Activated T-cell treated with anti-CD3 and anti-CD28 coated beads, Interleukin-2, amount 50 U/mL, for 72 hours (primary cell): ENCODE results near the gene SLC29A2. TPM values are rescaled to one million over a fixed set of nuclear protein-coding genes. Genes with fewer than 3 reads are reported as not detected.

Source experiments
- ATAC-seq, 2 donors: fragments of 150-1000 bp; cut with Tn5 transposase; replicated peaks in 1 of 2; 2 replicates each; pipeline ENCODE4 v1.10.0; 2021; ENCODE audit warnings: moderate library complexity in 2 of 2, mild to moderate bottlenecking in 1 of 2
- DNase-seq, 2 donors: peaks; one replicate each; pipeline ENCODE4 v3.0.0; 2021 to 2022; ENCODE audit warnings: mixed read lengths in 1 of 2
- H3K27ac Mint-ChIP-seq: one replicate; pipeline ENCODE4 v1.8.0; 2022; ENCODE audit warnings: mild to moderate bottlenecking, moderate library complexity, mixed read lengths
- H3K27me3 Mint-ChIP-seq: one replicate; pipeline ENCODE4 v1.8.0; 2022; ENCODE audit warnings: low read depth, mixed read lengths
- H3K36me3 Mint-ChIP-seq, 2 donors: one replicate each; pipeline ENCODE4 v1.8.0; 2022; ENCODE audit warnings: mixed read lengths in 2 of 2, mild to moderate bottlenecking in 1 of 2; ENCODE audit not compliant: insufficient read depth in 2 of 2
- H3K4me1 Mint-ChIP-seq: one replicate; pipeline ENCODE4 v1.8.0; 2022; ENCODE audit warnings: low read depth, mixed read lengths
- H3K4me3 Mint-ChIP-seq, 2 donors: one replicate each; pipeline ENCODE4 v1.8.0; 2022; ENCODE audit warnings: mild to moderate bottlenecking in 2 of 2, mixed read lengths in 2 of 2, moderate library complexity in 2 of 2
- H3K9me3 Mint-ChIP-seq, 2 donors: one replicate each; pipeline ENCODE4 v1.8.0; 2022; ENCODE audit warnings: mixed read lengths in 2 of 2
- total RNA-seq, 2 donors: library from RNA; stranded (reverse); gene quantifications; one replicate each; pipeline ENCODE4 v1.2.3, GENCODE V29; 2022

Gene SLC29A2
- total RNA-seq, 2 donors from 2014 or later = 3.3 to 3.6 TPM

DNA sequence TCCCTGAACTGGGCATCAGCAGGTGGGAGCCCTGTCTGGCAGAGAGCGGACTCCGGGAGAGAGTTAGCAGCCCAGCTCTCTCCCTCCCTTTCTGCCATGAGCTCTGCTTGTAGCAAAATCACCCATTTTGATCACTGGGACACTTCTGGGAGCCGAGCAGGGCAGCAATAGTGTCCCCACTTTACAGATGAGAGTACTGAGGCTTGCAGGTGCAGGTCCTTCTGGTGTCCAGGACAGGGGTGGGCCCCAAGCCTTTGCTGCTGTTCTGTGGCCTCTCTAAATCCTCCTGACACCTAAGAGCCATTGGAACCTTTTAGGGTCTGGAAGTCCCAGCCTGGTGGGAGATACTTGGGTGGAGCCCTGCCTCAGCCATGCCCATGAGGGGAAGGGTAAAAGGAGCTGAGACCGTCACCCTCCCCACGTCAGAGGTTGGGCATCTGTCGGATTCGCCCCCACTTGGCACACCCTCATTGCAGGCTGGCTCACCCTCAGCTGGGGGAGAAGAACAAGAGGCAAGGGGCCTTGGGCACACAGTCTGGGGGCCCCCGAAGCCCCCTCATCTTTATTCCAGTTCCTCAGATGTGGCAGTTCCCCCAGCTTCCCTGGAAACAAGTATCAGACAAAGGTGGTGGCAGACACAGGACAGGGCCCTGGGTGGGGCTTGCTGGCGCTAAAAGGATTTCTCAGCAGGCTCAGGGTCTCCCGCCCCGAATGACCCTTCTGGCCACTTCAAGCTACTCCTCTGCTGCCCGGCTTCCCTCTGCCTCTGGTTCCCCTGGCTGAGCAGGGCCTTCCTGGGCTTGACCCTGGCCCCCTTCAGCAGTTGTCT, 39.8 kb downstream of the SLC29A2 start:
- H3K27me3 Mint-ChIP-seq = no peaks in the 10 kb centered on the region
- no peak for DNase-seq
- no peaks in the 10 kb centered on the region for H3K9me3 Mint-ChIP-seq
- peaks cover 36% of the 10 kb centered on the region for H3K4me1 Mint-ChIP-seq
- ATAC-seq = no peak
- no peak overlapping the region for H3K4me3 Mint-ChIP-seq
- no peaks in the 10 kb centered on the region for H3K36me3 Mint-ChIP-seq
- no peak overlapping the region for H3K27ac Mint-ChIP-seq

DNA sequence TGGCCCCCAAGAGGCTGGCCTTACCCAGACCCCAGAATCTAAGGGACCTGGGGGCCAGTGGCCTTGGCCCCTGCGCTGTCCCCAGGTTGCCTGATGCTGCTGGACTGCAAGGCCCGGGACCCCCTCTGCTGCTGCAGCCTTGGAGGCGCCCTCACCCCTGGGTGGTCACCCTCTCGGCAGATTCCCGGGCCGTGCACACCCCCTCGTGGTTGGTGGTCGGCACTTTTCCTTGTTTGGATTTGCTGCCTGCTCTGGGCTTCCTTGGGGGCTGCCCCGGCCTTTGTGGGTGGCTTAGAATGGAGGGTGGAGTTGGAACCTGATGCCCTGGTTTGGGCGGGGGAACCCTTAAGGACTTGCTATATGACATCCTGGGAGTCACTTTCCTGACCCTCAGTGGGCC, 40.6 kb downstream of the SLC29A2 start:
- H3K27ac Mint-ChIP-seq = no peak overlapping the region
- no peak overlapping the region for H3K4me3 Mint-ChIP-seq
- H3K27me3 Mint-ChIP-seq = no peaks in the 10 kb centered on the region
- no peaks in the 10 kb centered on the region for H3K9me3 Mint-ChIP-seq
- DNase-seq (no peak), ATAC-seq (no peak)
- peaks cover 36% of the 10 kb centered on the region for H3K4me1 Mint-ChIP-seq
- no peaks in the 10 kb centered on the region for H3K36me3 Mint-ChIP-seq

DNA sequence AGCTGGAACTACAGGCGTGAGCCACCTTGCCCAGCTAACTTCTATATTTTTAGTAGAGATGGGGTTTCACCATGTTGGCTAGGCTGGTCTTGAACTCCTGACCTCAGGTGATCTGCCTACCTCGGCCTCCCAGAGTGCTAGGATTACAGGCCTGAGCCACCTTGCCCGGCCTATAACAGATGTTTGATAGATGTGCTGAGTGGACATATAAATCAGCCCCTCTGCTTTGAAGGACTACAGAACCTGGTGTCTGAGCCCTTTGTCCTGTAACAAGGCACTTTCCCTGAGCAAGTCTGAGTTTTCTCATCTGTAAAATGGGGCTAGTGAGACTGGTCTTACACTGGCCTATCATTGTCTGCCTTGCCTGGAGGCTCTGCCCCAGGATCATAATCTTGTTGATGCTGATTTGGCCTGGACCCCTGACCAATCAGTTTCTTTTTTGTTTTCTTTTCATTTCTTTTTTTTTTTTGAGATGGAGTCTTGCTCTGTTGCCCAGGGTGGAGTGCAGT, 42.3 kb downstream of the SLC29A2 start:
- Mint-ChIP-seq H3K9me3 (no peaks in the 10 kb centered on the region), H3K4me3 (no peak overlapping the region), H3K36me3 (no peaks in the 10 kb centered on the region), H3K4me1 (peaks cover 39% of the 10 kb centered on the region), H3K27me3 (no peaks in the 10 kb centered on the region), H3K27ac (no peak overlapping the region)
- ATAC-seq = no peak
- DNase-seq = no peak

DNA sequence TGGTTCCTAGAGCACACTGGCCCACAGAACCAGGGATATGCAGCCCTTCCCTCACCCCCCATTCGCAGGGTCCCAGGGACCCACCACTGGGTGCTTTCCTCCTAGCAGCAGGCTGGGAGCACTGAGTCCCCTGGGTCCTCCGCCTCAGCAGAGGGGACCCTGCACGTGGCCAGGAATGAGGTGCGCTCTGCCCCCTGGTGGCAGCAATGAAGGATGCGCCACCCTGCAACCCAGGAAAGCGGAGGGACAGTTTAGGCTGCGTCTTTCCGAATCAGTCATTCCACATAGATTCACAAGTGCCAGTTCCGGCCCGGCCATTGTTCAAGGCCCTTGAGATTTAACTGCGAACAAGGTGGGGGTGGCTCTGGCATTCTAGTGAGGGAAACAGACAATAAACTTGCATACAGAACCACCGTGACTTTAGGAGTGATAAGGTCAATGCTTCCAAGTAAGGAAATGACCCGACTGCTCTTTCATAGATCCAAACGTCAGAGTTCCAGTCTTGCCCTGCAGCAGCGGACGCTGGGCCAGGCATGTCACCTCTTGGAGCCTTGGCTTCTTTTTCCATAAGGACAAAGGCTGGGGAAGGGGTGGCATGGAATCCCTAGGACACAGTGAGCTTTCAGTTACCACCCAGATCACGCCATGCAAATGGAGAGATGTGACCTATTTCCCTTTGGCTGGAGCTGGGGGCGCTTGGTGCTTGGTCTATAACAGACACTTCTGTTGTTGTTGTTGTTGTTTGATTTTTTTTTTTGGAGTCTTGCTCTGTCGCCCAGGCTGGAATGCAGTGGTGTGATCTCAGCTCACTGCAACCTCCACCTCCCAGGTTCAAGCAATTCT, 43.0 kb downstream of the SLC29A2 start:
- ATAC-seq = peak; percentile 88 to 89
- Mint-ChIP-seq H3K27me3 (no peaks in the 10 kb centered on the region), H3K36me3 (no peaks in the 10 kb centered on the region), H3K4me1 (peaks cover 44% of the 10 kb centered on the region), H3K4me3 (peak overlapping the region; percentile 56 to 60), H3K9me3 (no peaks in the 10 kb centered on the region), H3K27ac (no peak overlapping the region)
- peak; percentile 82 to 87 for DNase-seq

DNA sequence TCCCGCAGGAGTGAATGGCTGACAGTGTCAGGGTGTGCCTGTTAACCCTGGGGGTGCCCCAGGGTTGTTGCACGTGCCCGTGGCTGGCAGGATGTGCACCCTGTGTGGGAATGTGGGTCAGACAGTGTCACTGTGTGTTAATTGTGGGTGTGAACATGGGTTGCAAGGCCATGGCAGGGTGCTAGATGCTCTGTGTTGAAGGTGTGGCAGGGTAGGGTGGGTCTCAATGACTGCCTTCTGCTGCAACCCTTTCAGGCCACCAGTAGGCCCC, 43.6 kb downstream of the SLC29A2 start:
- no peaks in the 10 kb centered on the region for H3K36me3 Mint-ChIP-seq
- no peak overlapping the region for H3K4me3 Mint-ChIP-seq
- H3K9me3 Mint-ChIP-seq = no peaks in the 10 kb centered on the region
- no peak overlapping the region for H3K27ac Mint-ChIP-seq
- ATAC-seq = peak; percentile 32 to 47
- DNase-seq = no peak
- H3K27me3 Mint-ChIP-seq = no peaks in the 10 kb centered on the region
- H3K4me1 Mint-ChIP-seq = peaks cover 44% of the 10 kb centered on the region

DNA sequence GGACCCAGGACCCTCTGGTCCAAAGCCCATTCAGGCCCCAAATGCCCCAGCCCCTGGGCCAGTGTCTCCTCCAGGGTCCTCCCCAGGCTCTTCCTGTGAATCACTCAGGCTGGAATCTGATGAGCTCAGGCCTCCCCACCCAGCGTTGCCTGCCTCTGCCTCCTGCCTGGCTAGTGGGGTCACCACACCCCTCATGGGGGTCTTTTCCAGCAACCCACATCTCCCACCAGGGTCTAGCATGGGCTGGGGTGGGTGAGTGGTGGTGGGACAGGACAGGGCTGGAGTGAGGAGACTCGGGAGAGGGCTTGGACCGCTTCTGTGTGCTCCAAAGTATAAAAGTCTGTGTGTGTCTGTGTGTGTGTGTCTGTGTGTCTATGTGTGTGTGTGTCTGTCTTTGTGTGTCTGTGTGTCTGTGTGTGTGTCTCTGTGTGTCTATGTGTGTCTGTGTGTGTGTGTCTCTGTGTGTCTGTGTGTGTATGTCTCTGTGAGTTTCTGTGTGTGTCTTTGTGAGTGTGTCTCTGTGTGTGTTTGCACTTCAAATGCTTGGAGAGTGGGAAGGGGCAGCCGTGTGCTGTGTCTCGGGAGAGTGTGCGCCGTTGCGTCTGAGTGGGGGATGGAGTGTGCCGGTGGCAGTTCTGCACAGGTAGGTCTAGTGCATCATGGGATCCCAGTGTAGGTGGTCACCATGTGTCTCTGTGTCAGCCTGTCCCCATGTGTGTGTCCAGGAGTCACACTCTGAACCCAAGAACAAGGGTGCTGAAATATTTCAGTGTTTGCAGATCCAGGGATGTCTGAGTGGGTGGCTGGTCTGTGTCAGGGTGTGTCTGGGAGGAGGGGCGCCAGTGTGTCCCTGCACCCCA, 44.2 kb downstream of the SLC29A2 start:
- H3K27ac Mint-ChIP-seq = peak overlapping the region; percentile 3
- no peaks in the 10 kb centered on the region for H3K9me3 Mint-ChIP-seq
- H3K4me3 Mint-ChIP-seq = peak overlapping the region in 1 of 2 donors; percentile 0
- no peak for ATAC-seq
- no peak for DNase-seq
- H3K36me3 Mint-ChIP-seq = no peaks in the 10 kb centered on the region
- no peaks in the 10 kb centered on the region for H3K27me3 Mint-ChIP-seq
- H3K4me1 Mint-ChIP-seq = peaks cover 44% of the 10 kb centered on the region

DNA sequence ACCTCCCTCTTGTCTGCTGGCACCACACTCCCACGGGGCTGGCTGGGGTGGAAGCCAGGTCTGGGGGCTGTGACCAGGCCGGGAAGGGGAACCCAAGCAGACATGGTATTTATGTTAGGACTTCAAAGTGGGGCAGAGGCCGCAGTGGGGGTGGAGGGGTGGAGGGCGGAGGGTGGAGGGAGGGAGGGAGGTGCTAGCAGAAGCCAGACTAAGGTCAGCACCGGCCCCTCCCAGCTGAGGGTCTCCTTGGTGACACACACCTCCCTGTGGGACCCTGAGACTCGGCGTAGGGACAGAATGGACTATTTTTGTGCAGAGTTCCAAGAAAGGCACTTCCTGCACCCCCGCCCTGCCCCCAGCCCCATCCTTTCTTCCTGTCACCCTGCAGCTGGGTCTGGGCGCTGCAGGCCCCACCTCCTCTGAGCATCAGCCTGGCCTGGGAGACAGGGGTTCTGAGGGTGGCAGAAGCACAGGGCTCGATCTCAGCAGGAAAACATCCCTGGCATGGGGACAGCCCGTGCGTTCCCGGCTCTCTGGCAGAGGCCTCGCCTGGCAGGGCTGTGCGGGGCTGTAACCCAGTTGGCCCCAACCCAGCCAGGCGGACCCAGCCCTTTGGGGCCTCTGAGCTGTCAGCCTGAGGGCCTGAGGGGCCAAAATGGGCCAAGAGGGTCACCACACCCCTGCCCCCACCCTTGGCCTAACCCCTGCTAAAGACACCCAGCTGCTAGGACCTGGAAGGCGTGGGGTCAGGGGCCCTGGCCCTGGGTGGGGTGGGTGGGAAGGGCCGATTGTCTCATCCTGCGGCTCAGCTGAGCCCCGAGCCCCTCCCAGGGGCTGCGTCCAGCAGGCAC, 45.1 kb downstream of the SLC29A2 start:
- Mint-ChIP-seq H3K4me3 (peak overlapping the region in 1 of 2 donors; percentile 50), H3K4me1 (peaks cover 44% of the 10 kb centered on the region), H3K27ac (no peak overlapping the region), H3K27me3 (no peaks in the 10 kb centered on the region), H3K36me3 (no peaks in the 10 kb centered on the region), H3K9me3 (no peaks in the 10 kb centered on the region)
- ATAC-seq = peak; percentile 16 to 22
- peak in 1 of 2 donors; percentile 34 for DNase-seq

DNA sequence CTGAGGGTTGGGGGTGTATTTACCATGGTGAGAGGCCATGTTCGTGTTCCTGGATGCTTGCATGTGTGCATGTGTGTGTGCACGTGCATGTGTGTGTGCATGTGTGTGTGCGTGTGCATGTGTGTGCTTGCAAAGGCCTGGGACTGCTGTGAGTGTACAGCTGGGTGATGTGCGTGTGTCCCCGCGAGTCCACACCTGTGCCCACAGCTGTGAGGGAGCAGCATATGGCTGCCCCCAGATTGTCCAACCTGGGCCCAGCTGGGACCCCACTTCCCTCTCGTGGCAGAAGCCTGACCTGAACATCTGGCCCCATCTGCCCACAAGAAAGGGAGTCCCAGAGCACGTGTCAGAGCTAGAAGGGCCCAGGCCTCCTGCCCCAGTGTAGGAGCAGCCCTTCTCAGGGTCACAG, 46.3 kb downstream of the SLC29A2 start:
- Mint-ChIP-seq H3K4me3 (no peak overlapping the region), H3K4me1 (peaks cover 44% of the 10 kb centered on the region), H3K36me3 (peaks cover 0 to 1% of the 10 kb centered on the region in 2 donors), H3K27me3 (no peaks in the 10 kb centered on the region), H3K9me3 (peaks cover 0 to 1% of the 10 kb centered on the region in 2 donors), H3K27ac (no peak overlapping the region)
- ATAC-seq (no peak), DNase-seq (no peak)

DNA sequence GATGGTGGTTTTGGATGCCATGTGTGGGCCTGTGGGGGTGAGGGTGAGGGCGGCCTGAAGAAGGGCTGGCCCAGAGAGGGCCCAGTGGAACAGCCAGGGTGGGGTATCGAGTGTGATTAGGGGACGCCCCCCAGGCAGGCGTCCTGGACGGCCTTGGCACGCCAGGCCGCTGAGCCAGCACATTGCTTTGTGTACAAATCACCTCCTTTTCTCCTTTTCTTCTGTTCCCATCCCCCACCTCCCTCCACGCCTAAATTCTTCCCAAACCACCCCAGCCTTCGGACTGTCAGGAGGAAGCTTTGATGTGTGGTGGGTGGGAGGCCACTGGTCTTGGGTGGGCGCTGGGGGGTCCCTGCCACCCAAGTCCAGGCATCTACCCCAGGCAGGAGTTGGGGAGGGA, 46.9 kb downstream of the SLC29A2 start:
- Mint-ChIP-seq H3K4me1 (peaks cover 44% of the 10 kb centered on the region), H3K9me3 (peaks cover 0 to 2% of the 10 kb centered on the region in 2 donors), H3K27me3 (no peaks in the 10 kb centered on the region), H3K36me3 (peaks cover 0 to 2% of the 10 kb centered on the region in 2 donors), H3K4me3 (no peak overlapping the region), H3K27ac (no peak overlapping the region)
- ATAC-seq (no peak), DNase-seq (no peak)

DNA sequence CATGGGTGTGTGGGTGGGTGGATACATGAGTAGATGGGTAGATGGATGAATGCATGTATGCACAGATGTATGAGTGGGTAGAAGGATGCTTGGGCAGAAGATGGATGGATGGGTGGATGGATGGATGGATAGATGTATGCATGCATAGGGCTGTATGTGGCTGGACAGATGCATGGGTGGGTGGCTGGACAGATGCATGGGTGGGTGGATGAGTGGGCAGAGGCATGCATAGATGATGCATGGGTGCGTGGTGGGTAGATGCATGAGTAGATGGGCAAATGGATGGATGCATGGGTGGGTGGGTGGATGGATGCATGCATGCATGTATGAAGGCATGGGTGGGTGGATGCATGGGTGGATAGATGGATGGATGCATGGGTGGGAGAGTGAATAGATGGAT, 47.9 kb downstream of the SLC29A2 start:
- Mint-ChIP-seq H3K27ac (no peak overlapping the region), H3K4me1 (peaks cover 48% of the 10 kb centered on the region), H3K36me3 (peaks cover 0 to 2% of the 10 kb centered on the region in 2 donors), H3K4me3 (no peak overlapping the region), H3K27me3 (no peaks in the 10 kb centered on the region), H3K9me3 (peaks cover 0 to 2% of the 10 kb centered on the region in 2 donors)
- ATAC-seq (no peak), DNase-seq (no peak)

DNA sequence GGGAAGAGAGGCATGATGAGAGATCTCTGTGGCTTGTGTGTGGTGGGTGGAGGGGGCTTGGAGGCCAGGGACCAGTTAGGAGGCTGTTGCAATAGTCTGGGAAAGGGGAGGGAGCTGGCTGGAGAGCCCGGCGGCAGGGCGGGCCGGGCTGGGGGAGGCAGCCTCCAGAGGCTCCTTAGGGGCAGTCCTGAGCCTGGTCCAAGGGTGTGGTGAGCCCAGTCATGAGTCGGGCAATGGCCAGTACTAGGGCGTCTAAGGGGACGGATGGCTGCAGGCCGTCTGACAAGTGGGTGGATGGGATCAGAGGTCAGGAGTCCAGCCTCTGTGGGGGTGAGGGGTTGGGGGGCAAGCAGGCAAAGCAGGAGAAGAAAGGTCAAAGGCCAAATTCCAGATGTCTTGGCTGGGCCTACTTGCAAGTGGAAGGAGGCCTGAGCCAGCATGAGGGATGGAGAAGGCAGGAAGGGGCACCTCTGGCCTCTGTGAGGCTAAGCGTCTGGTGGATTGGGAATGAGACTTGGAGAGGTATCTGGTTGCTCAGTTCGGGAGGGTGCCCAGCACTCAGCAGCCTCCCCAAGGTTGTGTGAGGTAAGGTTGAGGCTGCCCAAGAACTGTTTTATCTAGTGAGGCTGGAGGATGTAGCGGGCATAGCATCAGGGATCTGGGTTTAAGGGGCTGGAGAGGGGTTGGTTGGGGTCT, 48.7 kb downstream of the SLC29A2 start:
- Mint-ChIP-seq H3K4me1 (peaks cover 48% of the 10 kb centered on the region), H3K27ac (no peak overlapping the region), H3K36me3 (peaks cover 0 to 2% of the 10 kb centered on the region in 2 donors), H3K27me3 (no peaks in the 10 kb centered on the region), H3K4me3 (no peak overlapping the region), H3K9me3 (peaks cover 0 to 2% of the 10 kb centered on the region in 2 donors)
- ATAC-seq (no peak), DNase-seq (no peak)
